ENCODE data around the gene GP1BB.

GP1BB gene

DNA sequence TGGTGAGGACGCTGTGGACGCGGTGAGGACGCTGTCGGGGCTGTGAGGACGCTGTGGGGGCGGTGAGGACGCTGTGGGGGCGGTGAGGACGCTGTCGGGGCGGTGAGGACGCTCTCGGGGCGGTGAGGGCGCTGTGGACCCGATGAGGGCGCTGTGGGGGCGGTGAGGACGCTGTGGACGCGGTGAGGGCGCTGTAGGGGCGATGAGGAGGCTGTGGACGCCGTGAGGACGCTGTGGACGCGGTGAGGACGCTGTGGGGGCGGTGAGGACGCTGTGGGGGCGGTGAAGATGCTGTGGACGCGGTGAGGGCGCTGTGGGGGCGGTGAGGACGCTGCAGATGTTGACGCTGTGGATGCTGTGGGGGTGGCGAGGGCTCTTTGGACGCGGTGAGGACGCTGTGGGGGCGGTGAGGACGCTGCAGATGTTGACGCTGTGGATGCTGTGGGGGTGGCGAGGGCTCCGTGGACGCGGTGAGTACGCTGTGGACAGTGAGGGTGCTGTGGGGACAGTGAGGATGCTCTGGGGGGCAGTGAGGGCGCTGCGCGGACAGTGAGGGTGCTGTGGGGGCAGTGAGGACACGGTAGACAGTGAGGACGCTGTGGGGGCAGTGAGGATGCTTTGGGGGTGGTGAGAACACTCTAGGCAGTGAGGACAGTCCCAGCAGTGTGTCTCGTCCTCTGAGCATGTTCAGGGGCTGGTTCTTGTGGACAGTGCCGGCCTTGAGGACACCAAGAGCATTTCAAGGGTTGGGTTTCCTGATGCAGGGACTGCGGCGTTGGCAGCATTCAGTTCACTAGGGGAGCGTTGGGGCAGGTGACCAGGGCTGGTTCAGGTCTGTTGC lies 4.2 kb downstream of the GP1BB start:
- no peak for ATAC-seq
- DNase-seq = no peak

DNA sequence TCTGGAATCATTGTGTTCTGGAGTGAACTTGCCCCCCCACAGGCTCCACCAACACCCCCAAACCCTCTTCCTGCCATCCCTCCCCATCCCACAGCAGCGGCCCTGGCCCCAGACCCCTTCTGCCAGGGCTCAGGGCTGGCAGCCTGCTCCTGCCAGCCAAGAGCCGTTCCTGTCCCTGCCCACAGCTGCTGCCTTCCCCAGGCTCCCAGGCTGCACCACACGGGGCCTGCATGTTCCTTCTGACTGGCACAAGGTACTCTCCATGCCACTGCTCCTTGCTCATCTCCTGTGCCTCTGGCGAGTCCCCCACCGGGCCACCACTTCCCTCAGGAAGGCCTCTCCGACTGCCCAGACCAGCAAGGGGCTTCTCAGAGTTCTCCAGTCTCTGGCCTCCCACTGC lies 4.9 kb downstream of the GP1BB start:
- ATAC-seq (no peak), DNase-seq (no peak)

DNA sequence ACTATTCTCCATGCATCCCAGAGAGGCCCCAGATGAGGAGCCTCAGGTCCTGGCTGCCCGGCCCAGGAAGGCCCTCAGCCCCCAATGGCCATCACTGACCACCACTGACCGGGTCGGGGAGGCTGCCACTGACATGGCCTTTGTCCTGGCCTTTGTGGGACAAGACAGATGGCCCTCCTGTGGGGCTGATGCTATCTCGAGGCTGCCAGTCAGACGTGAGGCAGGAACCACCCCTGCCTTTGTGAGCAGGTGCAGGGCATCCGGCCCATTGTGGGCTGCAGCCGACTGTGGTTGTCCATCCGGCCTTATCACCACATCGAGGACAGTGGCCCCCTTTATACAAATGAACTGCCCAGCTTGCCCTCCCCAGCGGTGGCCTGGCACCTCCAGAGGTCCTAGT lies 5.5 kb downstream of the GP1BB start:
- ATAC-seq (no peak), DNase-seq (no peak)

DNA sequence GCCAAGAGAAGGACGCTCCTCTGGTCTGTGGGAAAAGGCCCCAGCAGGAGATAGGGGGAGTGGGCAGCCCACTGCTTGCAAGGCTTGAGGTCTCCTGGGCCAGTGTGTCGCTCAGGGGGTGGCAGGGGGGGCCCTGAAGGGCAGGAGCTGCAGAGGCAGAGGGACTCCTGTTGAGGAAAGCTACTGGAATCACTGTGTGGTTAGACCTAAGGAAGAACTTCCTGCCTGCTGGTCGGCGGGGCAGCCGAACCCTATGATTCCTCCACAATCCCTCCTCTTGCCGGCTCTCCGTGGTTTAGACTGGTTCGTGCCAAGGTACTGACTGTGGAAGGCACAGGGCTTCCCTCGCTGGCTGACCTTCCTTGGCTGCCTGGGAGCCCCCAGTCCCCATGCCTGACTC lies 6.2 kb downstream of the GP1BB start:
- DNase-seq = no peak
- ATAC-seq = no peak

DNA sequence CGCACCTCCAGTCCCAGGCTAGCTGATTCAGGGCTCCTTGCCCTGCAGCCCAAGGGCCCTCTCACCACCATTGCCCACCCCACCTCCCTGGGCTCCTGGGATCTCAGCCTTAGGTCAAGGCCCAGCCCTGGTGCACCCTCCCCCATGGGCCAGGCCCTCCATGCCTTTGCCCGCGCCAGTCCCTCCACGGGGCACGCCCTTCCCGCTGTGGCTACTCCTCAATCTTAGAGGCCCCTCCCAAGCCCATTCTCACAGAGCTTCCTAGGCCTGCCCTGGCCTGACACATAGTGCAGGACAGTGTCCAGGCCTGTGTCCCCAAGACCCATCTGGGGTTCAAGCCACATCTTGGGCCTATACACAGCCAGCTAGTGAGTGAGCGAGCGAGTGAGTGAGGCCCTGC lies 6.9 kb downstream of the GP1BB start:
- ATAC-seq (peak; percentile 3), DNase-seq (no peak)

DNA sequence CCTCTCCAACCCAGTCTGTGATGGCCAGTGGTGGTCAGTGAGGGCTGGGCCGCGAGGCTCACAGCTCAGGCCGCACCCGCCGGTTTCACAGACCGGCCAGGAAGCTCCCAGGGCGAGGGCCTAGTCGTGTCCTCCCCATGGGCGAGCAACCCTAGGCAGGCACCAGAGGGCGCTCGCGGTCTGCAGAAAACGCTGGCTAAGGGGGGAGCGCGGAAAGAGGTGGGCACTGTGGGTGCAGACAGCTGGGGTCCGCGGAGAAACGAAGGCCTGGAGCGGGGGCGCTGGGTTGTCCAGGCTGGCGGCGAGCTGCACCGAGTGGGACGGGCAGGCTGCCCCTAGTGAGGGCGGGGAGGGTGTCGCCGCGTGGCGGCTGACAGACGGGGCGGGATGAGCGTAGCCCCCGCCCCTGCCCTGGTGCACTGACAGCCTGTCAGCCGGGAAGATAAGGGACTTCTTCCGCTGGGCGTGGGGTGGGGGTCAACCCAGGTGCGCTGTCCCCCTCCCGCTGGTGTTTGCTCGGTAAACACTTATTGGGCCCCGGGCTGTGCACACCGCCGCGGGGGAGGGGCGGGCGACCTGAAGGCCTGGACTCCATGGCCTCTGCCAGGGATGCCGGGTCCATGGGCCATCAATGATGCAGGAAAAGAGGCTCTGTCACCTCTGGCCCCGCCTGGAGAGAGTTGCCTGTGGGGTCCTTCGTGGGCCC lies 7.5 kb downstream of the GP1BB start:
- ATAC-seq (peak; percentile 72), DNase-seq (peak; percentile 92)

DNA sequence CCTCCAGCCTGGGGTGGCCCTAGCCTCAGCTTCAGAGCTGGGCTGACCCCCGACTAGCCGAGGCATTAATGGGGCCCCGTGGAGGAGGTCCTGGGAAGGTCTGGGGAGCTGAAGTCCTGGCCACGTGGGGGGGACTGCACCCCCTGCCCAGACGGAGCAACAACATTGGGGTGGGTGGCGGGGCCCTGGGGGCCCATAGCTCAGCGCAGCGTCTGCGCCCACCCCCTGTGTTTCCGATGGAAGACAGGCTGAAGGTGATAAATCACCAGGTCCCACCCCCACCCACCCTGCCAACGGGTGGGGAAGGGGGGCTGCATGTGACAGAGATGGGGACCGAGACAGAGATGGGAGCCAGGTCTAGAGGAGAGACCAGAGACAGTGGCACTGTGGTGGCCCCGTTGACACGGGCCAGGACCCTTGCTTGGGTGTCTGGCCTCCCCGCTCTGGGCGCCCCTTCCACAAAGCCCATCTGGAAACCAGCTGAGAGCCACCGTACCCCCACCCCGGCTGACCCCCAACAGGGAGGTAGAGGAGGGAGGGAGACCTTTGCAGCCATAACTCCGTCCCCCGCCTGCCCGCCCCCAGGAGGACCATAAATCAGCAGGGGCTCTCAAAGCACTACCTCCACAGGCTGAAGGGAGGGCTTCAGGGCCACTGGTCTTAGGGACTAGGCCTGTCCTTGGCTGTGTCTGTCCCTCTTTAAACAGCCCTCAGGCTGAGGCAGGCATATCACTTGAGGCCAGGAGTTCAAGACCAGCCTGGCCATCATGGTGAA lies 8.2 kb downstream of the GP1BB start:
- DNase-seq = no peak
- ATAC-seq = no peak

DNA sequence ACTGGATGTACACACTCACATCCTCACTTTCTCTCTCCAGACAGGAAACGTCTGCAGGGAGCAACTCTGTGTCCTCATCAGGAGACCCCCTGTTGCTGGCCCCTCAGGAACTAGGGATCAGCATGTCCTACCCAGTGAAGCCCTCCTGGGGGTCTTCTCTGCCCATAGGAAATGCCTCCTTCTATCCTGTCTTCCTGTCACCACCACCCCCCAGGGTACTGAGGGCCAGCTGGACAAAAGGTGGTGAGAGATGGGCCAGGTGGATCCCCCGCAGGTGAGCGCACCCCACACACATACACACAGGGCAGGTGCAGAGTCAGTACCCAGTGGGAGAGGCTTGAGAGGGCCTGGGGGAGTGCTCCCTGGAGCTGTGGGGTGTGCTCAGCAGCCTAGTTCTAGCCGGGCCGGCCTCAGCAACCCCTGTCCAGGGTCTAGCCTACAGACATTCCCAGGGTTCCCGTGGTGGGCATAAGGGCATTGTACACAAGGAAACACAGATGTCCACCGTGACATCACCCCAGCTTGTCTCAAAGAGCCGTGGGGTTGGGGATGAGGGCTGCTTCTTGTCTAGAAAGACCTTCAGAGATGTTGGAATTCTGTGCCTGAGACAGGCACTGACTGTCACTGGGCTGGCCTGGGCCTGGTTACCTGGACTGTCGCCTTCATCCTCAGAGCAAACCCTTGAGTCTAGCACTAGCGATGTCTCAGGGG lies 9.2 kb downstream of the GP1BB start:
- DNase-seq = no peak
- no peak for ATAC-seq

DNA sequence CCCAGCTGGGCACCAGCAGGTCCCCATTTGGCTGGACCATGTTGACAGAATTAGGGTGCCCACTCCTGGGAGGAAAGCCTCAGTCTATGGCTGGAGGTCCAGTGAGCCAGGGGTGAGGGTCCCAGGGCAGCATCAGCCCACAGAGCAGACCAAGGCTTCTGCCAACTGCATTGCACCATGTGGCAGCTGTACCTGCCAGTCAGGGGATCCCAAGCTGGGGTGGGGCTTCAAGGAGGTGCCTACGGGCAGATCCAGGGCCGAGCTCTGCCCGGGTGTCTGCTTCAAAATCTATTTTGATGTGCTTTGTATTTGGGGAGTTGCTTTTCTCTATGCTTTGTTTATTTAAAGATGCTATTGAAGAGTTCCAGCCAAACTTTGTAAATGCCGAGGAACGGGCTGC lies 10.4 kb downstream of the GP1BB start:
- no peak for DNase-seq
- ATAC-seq = no peak

DNA sequence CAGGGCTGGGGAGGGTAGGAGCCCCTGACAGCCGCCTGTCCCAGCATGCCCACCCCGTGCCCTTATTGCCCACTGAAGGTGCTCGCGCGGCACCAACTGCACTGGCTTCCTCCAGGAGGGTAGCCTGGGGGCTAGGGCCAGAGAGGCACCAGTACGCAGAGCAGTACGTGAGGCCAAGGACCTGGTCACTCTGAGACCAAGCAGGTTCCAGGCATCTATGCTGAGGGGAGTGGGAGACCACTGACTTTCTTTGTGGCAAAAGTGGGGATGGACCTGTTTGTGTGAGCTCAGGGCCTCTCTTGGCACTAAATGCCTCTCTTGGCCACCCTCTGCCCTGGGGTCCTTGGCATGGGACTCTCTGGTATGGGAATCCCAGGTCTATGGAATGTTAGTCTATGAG lies 10.8 kb downstream of the GP1BB start:
- ATAC-seq (no peak), DNase-seq (no peak)

DNA sequence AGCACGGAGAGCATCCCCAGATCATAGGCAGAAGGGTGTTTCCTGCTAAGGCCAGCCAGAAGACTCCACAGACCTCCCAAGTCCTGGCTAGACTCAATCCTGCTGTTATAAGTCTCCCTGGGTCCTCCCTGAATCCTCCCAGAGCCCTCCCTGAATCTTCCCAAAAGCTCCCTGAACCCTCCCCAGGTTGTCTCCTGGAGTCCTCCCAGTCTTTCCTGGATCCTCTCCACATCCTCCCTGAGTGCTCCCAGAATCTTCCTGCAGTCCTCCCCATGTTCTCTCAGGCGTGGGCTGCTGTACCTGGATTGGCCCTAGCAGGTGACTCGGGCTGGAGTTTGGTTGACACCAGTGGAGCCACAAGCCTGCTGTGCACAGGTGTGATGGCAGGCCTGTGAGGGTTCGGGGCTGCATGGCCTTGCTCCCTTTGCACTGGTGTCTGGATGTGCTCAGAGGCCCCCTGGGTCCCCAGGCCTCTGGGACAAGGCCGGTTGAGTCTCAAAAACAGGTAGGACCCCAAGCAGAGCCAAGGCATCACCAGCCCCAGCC lies 11.6 kb downstream of the GP1BB start:
- DNase-seq (no peak), ATAC-seq (no peak)

DNA sequence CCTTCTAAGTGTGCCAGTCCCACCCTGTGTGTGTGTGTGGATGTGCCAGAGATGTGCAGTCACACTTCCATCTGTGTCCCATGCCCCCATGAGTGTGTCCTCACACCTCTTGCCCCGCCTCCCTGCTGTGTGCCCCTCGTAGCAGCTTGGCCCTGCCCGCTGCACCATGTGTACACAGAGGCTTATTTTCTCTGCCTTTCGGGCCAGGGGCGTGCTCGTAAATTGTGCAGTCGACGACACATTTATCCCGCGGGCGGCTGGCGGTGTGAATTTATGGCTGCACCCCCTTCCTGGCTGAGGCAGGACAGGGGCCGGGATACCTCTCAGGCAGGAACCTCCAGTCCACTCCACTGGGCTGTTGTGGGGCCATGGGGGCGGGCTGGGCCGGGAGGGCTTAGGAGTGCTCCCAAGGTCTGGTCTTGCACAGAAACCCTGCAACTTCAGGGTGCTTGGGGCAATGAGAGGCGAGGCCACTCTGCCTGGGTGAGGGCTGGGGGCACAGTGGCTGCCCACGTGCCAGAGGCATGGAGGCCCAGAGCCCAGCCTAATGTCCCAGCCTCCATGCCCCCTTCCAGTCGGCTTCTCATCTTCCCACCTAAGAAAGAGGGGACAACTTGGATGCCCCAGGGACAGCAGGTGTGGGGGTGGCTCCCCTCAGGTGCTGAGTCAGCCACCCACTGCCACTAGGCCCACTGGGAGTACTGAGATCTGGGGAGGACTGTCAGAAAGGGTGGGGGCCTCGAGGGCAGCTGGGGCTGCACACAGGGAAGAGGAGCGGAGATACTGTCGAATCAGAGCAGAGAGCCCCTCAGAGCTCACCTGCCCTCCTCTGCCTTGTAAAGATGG lies 12.5 kb downstream of the GP1BB start:
- no peak for DNase-seq
- no peak for ATAC-seq

DNA sequence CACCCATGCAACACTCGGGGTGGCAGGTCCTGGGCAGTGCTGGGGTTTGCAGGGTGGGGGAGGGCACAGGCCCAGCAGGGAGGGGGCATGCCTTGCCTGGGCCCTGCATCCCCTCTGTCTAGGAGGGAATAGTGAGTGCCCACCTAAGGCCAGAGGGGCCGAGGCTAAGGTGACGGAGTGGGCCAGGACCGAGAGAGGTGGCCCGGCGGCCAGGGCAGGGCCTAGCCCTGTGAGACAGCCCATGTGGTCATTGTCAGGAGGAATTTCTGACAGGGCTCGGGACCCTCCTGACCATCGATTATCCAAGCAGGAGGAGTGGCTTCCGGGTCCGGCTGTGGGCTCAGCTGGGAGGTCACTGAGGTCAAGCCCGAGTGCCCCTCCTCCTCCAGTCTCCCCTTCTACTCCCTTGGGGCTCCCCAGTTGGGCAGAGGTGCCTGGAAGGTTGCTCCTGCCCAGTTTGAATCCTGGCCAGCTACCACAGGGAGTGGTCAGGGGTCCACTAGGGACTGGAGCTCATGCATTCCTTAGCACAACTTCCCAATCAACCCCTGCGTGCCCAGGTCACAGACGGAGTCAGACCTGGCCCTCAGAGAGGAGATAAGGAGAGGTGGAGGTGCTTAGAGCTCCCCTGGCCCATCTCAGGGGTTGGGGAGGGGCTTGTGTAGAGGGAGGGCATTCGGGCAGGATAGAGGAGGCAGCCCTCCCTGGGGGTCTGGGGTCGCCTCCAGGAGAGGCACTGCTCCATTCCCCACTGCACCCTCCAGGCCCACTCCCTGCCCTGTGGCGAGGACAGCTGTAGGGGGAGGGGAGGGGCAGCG lies 14.7 kb downstream of the GP1BB start:
- no peak for ATAC-seq
- DNase-seq = no peak

DNA sequence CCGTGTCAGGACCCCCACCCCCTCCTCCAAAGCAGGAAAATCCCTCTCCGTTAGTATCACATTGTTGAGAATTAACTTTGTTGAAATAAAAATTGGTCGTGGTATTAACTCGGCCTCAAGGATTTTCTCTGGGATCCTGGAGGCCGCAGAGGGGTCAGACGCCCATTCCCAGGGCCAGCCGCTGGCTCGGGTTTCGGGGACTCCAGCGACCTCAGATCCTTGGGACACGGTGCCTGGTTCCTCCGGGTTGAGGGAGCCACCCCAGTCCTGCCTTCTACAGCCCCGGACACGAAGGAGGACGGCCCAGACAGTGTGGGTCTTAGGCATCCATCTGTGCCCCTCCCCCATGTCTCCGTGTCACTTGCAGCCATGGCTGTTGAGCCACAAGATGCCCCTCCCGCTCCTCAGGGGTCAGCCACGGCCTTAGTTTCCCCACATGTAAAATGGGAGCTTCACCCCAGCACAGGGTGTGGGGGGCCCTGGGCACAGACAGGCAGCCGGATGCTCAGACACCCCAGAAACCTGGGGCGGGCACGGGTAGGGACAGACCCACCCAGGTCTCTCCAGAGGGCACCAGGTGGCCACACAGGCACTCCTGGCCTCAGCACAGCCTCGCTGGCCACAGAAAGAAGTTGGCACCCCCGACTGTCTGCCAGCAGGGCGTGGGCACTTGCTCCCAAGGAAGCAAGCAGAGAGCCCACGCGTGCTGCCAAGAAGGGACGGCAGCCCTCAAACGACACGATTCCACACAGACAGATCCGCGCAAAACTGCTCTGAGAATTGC lies 15.5 kb downstream of the GP1BB start:
- DNase-seq = no peak

DNA sequence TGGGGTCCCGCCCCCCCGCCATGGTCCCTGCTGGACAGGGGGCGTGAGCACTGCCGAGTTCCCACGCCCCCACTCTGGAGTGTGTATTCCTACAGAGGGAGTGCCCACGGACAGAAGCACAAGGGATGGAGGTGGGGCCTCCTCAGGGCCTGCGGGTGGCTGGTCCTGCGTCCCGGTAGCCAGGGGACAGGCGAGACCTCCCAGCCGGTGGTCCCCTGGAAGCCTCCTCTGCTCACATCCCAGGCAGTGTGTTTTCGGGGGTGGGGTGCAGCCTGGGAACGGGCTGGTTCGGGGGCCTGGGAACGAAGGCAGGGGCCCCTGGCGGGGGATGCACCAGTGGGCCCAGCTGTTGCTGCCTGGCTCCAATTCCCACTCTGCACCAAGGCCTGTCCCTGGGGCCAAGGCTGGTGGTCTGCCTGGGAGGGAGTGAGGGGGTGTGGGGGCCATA lies 16.1 kb downstream of the GP1BB start:
- DNase-seq (no peak), ATAC-seq (no peak)

More for the DNA sequence above, 15.5 kb downstream of the GP1BB start:
- ATAC-seq = no peak

DNA sequence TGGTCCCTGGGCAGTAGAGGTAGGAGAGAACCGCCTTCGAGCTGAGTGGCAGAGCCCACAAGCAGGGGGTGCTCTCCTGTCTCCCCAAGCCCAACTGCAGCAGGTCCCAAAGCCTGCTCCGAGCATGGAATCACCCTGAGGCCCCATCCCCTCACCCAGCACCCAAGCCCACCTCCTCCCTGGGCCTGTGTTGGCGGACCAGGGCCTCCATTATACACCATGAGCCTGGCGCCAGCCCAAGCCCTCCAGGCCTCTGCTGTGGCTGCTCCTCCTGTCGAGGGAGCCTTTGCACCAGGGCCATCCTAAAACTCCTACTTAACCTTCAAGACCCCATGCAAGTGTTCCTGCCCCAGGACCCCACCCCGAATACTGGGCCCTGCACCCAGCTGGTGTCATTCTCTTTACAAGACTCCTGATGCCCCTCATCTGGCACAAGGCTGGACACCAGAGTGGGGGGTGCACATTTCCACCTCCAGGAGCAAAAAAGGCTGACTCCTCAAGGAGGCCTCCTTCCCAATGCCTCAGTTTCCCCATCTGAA lies 16.6 kb downstream of the GP1BB start:
- no peak for DNase-seq
- ATAC-seq = no peak

DNA sequence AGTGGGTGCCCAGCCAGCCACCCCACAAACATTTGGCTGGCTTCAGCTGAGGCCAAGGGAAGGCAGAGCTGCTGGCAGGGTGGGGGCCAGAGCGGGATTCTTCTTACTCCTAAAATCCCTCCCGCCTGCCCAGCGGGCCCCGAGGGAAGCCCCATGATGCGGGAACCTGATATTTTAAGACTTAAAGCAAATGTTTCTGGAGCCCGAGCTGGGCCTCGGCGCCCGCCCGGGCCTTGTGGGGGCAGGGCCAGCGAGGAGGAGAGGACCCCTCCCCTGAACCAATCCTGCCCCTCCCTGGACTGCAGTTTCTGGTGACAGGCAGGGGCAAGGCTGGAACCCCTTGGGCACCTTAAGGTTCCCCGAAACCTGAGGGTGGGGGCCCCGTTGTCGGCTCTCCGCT lies 17.2 kb downstream of the GP1BB start:
- ATAC-seq = no peak
- no peak for DNase-seq

DNA sequence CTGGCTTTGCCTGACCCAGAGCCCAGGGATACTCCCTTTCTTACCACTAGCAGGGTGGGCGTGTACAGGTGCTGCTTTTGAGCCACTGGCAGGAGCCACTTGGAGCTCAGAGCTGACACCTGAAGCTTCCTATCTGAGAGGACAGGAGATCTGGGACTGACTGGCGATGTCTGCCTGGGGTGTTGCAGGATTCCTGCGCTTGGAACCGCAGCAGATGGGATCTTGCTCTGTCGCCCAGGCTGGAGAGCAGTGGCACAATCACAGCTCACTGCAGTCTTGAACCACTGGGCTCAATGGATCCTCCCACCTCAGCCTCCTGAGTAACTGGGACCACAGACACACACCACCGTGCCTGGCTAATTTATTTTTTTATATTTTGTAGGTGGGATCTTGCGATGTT lies 17.7 kb downstream of the GP1BB start:
- ATAC-seq (no peak), DNase-seq (no peak)

Data from stimulated activated naive CD8-positive, alpha-beta T cell treated with anti-CD3 and anti-CD28 coated beads, Interleukin-15, Interleukin-2, amounts not matched to agents 100 U/mL and 50 U/mL, for 24 hours (primary cell).